A549 (cell line): ENCODE data around the gene SYT1. TPM values are rescaled to one million over a fixed set of nuclear protein-coding genes. Genes with fewer than 3 reads are reported as not detected.
A peak's percentile ranks its signal among the peaks of the same experiment; 100 is the strongest.

Experiments
- ATAC-seq, 2 experiments: fragments of 200-7000 bp in 1 of 2; fragments of >200 bp in 1 of 2; cut with Nextera tagmentation in 1 of 2; cut with Tn5 transposase in 1 of 2; 3 replicates each; pipeline versions ENCODE4 v1.8.0 to v1.9.1; 2018 to 2020; ENCODE audit warnings: mild to moderate bottlenecking in 1 of 2, moderate library complexity in 1 of 2
- CTCF ChIA-PET: fragments of 300-600 bp; sonication (Branson Sonifier 250); formaldehyde crosslinking; extraction: SDS; loops from one replicate; lab custom pipeline; 2021; ENCODE audit warnings: antibody characterized with exemption, inconsistent platforms; lab: Yijun Ruan, JAX
- POLR2A ChIA-PET: fragments of 350-600 bp; formaldehyde crosslinking; extraction: SDS; loops from one replicate; lab custom pipeline; 2021; ENCODE audit warnings: antibody characterized with exemption, inconsistent platforms; lab: Yijun Ruan, JAX
- DNase-seq, 2 experiments: peaks; one replicate each; pipeline versions ENCODE4 v3.0.0 to v3.0.0-alpha.2; 2011 to 2016; ENCODE audit warnings: low read depth in 1 of 2, low spot score in 1 of 2
- FAIRE-seq: peaks from 2 replicates; lab custom pipeline; 2011; peaks lifted over from hg19 to GRCh38; lab: Jason Lieb, UNC
- H3K27ac ChIP-seq, 2 experiments: fragments of >200 bp; sonication (Bioruptor Twin); formaldehyde crosslinking; 3 replicates each; pipeline ENCODE4 v1.5.1; 2016 to 2017
- H3K4me1 ChIP-seq: fragments of >200 bp; sonication (Bioruptor Twin); formaldehyde crosslinking; 3 replicates; pipeline ENCODE4 v1.6.1; 2016
- H3K4me2 ChIP-seq: fragments of >200 bp; sonication (Bioruptor Twin); formaldehyde crosslinking; 3 replicates; pipeline ENCODE4 v1.6.1; 2016
- H3K4me3 ChIP-seq: fragments of >200 bp; sonication (Bioruptor Twin); formaldehyde crosslinking; 3 replicates; pipeline ENCODE4 v1.5.1; 2016
- H3K9me3 ChIP-seq: fragments of >200 bp; sonication (Bioruptor Twin); formaldehyde crosslinking; 3 replicates; pipeline ENCODE4 v1.6.1; 2016
- CEBPB ChIP-seq, 2 experiments: fragments of >200 bp in 1 of 2; sonication (Bioruptor Twin) in 1 of 2; formaldehyde crosslinking in 1 of 2; IDR thresholded peaks; 2 replicates each; pipeline ENCODE4 v1.6.1; 2012 to 2016
- EHF ChIP-seq: fragments of 250-450 bp; sonication (Bioruptor Pico); IDR thresholded peaks from 2 replicates; pipeline ENCODE4 v1.5.0; 2020; ENCODE audit warnings: mild to moderate bottlenecking
- FOSB ChIP-seq: fragments of 250-450 bp; sonication (Bioruptor Pico); IDR thresholded peaks from 2 replicates; pipeline ENCODE4 v1.5.0; 2020; ENCODE audit warnings: mild to moderate bottlenecking, moderate library complexity
- FOSL2 ChIP-seq, 2 experiments: fragments of 450-650 bp in 1 of 2; fragments of >200 bp in 1 of 2; sonication (Bioruptor Twin) in 1 of 2; formaldehyde crosslinking; IDR thresholded peaks; 2 replicates each; pipeline versions ENCODE4 v1.5.0 to v1.6.1; 2016 to 2020; ENCODE audit warnings: mild to moderate bottlenecking in 1 of 2, moderate library complexity in 1 of 2
- GATA3 ChIP-seq: IDR thresholded peaks from 2 replicates; pipeline ENCODE4 v1.6.1; 2012; ENCODE audit warnings: borderline replicate concordance
- JUN ChIP-seq, 2 experiments: fragments of >200 bp; sonication (Bioruptor Twin); formaldehyde crosslinking; IDR thresholded peaks; 2 replicates in 1 of 2; 3 replicates in 1 of 2; pipeline ENCODE4 v1.6.1; 2016 to 2017
- MAFK ChIP-seq: fragments of 450-650 bp; IDR thresholded peaks from 2 replicates; pipeline ENCODE4 v1.6.1; 2014; ENCODE audit not compliant: partially characterized antibody
- NPAS2 ChIP-seq: fragments of 250-450 bp; sonication (Bioruptor Pico); IDR thresholded peaks from 2 replicates; pipeline ENCODE4 v1.8.0; 2022; ENCODE audit warnings: mild to moderate bottlenecking, moderate library complexity, borderline replicate concordance
- POLR2AphosphoS2 ChIP-seq: conservative IDR thresholded peaks from 2 replicates; pipeline ENCODE4 v1.6.1; 2012; ENCODE audit warnings: low read length, improper control_type of control experiment, inconsistent platforms
- RAD21 ChIP-seq, 2 experiments: fragments of >200 bp in 1 of 2; sonication (Bioruptor Twin) in 1 of 2; formaldehyde crosslinking in 1 of 2; IDR thresholded peaks in 1 of 2; conservative IDR thresholded peaks in 1 of 2; 2 replicates in 1 of 2; 3 replicates in 1 of 2; pipeline ENCODE4 v1.6.1; 2012 to 2018; ENCODE audit warnings: inconsistent platforms in 1 of 2
- RCOR1 ChIP-seq: fragments of 150-350 bp; IDR thresholded peaks from 2 replicates; pipeline ENCODE4 v1.6.1; 2014; ENCODE audit warnings: antibody characterized with exemption, low read length, low read depth
- RFX5 ChIP-seq: fragments of 450-650 bp; IDR thresholded peaks from 2 replicates; pipeline ENCODE4 v1.7.1; 2014; ENCODE audit warnings: antibody characterized with exemption, mild to moderate bottlenecking, moderate library complexity
- SMC3 ChIP-seq: fragments of >200 bp; sonication (Bioruptor Twin); formaldehyde crosslinking; IDR thresholded peaks from 3 replicates; pipeline ENCODE4 v1.6.1; 2018; ENCODE audit warnings: inconsistent platforms
- SREBF2 ChIP-seq: fragments of 450-650 bp; IDR thresholded peaks from 2 replicates; pipeline ENCODE4 v1.6.1; 2014; ENCODE audit warnings: mild to moderate bottlenecking, moderate library complexity
- ZSCAN20 ChIP-seq: fragments of 250-450 bp; sonication (Bioruptor Pico); IDR thresholded peaks from 2 replicates; pipeline ENCODE4 v1.8.0; 2022; ENCODE audit warnings: mild to moderate bottlenecking, moderate library complexity
- WGBS: methylation state at CpG from one replicate; pipeline ENCODE4 v1.1.6; 2017; ENCODE audit errors: missing lambda C conversion rate; 5-methylcytosine and 5-hydroxymethylcytosine counted together
- polyA plus RNA-seq, 4 experiments: library from polyadenylated mRNA; depleted of rRNA in 3 of 4; stranded (reverse); fragments of >200 nt; fragmentation: RNase III in 1 of 4; extraction: RNeasy Plus Mini Kit Qiagen cat#74134 plus additional on column Dnase treatment in 1 of 4; gene quantifications; 2 replicates in 3 of 4; 3 replicates in 1 of 4; pipeline ENCODE4 v1.2.3, GENCODE V29; 2011 to 2017
- TF ChIP-seq, protein P1 (sequence below): fragments of >200 bp; sonication (Bioruptor Twin); formaldehyde crosslinking; IDR thresholded peaks from 2 replicates; pipeline ENCODE4 v1.6.1; 2016
- TF ChIP-seq, protein P2 (sequence below): fragments of >200 bp; sonication (Bioruptor Twin); formaldehyde crosslinking; IDR thresholded peaks from 3 replicates; pipeline ENCODE4 v1.5.1; 2016
- TF ChIP-seq, protein P3 (sequence below): fragments of 200-600 bp; sonication (generic); IDR thresholded peaks from 2 replicates; pipeline ENCODE4 v1.6.1; 2016; ENCODE audit warnings: antibody characterized with exemption, mild to moderate bottlenecking, moderate library complexity
- TF ChIP-seq, protein P4 (sequence below): fragments of >200 bp; sonication (Bioruptor Twin); formaldehyde crosslinking; IDR thresholded peaks from 3 replicates; pipeline ENCODE4 v1.6.1; 2016

SYT1 gene
- polyA plus RNA-seq, 2 of the 4 experiments (the other 2 are of a cell fraction): 11.7 to 39.6 TPM

DNA sequence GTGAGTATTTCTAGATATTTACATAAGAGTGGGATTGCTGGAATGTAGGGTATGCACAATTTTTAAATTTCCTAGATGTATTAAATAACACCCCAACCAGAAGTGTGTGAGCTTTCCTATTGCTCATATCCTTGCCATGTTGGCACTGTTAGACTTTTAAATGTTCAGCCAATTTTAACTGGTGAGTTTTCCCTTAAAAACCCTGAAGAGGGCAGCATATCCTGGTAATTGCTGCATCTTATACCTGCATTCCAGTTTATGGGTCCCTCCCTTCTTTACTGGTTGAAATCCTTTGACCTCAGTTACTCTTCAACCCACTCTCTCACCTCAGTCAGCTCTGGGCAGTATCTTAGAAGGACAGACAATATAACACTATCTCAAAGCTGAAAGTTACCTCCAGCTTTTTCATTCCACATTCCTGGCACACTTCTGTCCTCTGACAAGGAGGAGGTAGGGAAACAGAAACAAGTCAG lies 555.6 kb downstream of the SYT1 start:
- DNase-seq: peak; percentile 38 to 82
- ChIA-PET CTCF (interaction anchor here (0.6 to 4.2 kb wide), 51 partner anchors 9 to 856 kb away, joined by 3 to 25 read pairs (median 4); partner anchors contain the start of gene PAWR), POLR2A (interaction anchor here (1.6 to 1.8 kb wide), 2 partner anchors 127 to 271 kb away, joined by 8 read pairs; partner anchors contain the start of gene PAWR)
- ATAC-seq: peak; percentile 63 to 69; a peak in 5 of 6 replicates
- peak overlapping the region; percentile 35 to 77 for H3K27ac ChIP-seq
- TF ChIP-seq RCOR1 (no peak), NPAS2 (no peak), FOSB (CRISPR knock-in tag) (no peak), FOSL2 (IDR thresholded peaks at IDR 0.05) (no peak), FOSL2 (CRISPR knock-in tag; IDR thresholded peaks at IDR 0.05) (peak; percentile 34), CEBPB (IDR thresholded peaks at IDR 0.05) (peak in 1 of 2 experiments; percentile 26; a peak in 1 of 4 replicates), SMC3 (peak; percentile 79), RFX5 (no peak), SREBF2 (no peak), GATA3 (peak; percentile 56; the same call in 1 of the 2 replicates), RAD21 (conservative IDR thresholded peaks at IDR 0.05 in 1 of 2, IDR thresholded peaks at IDR 0.05 in 1 of 2) (peak; percentile 89 to 95), POLR2AphosphoS2 (no peak), ZSCAN20 (CRISPR knock-in tag) (no peak), JUN (IDR thresholded peaks at IDR 0.05) (no peak), MAFK (no peak)
- TF ChIP-seq, protein P1, sequence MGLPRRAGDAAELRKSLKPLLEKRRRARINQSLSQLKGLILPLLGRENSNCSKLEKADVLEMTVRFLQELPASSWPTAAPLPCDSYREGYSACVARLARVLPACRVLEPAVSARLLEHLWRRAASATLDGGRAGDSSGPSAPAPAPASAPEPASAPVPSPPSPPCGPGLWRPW: no peak
- TF ChIP-seq, protein P2, sequence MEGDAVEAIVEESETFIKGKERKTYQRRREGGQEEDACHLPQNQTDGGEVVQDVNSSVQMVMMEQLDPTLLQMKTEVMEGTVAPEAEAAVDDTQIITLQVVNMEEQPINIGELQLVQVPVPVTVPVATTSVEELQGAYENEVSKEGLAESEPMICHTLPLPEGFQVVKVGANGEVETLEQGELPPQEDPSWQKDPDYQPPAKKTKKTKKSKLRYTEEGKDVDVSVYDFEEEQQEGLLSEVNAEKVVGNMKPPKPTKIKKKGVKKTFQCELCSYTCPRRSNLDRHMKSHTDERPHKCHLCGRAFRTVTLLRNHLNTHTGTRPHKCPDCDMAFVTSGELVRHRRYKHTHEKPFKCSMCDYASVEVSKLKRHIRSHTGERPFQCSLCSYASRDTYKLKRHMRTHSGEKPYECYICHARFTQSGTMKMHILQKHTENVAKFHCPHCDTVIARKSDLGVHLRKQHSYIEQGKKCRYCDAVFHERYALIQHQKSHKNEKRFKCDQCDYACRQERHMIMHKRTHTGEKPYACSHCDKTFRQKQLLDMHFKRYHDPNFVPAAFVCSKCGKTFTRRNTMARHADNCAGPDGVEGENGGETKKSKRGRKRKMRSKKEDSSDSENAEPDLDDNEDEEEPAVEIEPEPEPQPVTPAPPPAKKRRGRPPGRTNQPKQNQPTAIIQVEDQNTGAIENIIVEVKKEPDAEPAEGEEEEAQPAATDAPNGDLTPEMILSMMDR: peak; percentile 81
- TF ChIP-seq, protein P3, sequence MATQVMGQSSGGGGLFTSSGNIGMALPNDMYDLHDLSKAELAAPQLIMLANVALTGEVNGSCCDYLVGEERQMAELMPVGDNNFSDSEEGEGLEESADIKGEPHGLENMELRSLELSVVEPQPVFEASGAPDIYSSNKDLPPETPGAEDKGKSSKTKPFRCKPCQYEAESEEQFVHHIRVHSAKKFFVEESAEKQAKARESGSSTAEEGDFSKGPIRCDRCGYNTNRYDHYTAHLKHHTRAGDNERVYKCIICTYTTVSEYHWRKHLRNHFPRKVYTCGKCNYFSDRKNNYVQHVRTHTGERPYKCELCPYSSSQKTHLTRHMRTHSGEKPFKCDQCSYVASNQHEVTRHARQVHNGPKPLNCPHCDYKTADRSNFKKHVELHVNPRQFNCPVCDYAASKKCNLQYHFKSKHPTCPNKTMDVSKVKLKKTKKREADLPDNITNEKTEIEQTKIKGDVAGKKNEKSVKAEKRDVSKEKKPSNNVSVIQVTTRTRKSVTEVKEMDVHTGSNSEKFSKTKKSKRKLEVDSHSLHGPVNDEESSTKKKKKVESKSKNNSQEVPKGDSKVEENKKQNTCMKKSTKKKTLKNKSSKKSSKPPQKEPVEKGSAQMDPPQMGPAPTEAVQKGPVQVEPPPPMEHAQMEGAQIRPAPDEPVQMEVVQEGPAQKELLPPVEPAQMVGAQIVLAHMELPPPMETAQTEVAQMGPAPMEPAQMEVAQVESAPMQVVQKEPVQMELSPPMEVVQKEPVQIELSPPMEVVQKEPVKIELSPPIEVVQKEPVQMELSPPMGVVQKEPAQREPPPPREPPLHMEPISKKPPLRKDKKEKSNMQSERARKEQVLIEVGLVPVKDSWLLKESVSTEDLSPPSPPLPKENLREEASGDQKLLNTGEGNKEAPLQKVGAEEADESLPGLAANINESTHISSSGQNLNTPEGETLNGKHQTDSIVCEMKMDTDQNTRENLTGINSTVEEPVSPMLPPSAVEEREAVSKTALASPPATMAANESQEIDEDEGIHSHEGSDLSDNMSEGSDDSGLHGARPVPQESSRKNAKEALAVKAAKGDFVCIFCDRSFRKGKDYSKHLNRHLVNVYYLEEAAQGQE: no peak
- FAIRE-seq: peak; percentile 94
- H3K4me2 ChIP-seq: peak overlapping the region; percentile 75
- no peaks in the 10 kb centered on the region for H3K9me3 ChIP-seq
- H3K4me3 ChIP-seq: no peak overlapping the region
- peaks cover 62% of the 10 kb centered on the region for H3K4me1 ChIP-seq

DNA sequence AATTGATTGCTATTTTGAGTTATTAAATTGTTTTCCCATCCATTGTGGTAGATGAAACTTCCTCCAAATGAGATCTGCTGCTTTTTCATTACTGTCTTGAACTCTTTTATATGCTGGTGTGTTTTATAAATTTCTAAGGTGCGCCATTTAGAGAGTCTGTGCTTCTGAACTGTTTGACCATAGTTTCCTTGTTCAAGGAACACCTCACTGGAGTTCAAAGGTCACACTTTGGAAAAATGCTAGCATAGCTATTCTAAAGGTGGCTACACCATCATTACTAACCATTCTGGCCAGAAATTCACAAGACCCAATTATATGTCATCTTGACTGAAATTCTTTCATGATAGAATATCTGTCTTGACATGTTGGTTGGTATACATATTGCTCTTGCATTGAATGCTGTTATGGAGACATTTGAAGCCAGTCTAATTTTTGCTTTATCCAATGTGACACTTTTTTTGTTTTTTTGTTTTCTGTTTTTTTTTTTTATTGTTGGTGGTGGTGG lies 556.7 kb downstream of the SYT1 start:
- FAIRE-seq (peak; percentile 39), DNase-seq (no peak), ATAC-seq (no peak)
- peak overlapping the region; percentile 35 to 59; a peak in 4 of 6 replicates for H3K27ac ChIP-seq
- TF ChIP-seq EHF (CRISPR knock-in tag): 0 out of 2 replicates have a peak, but pooled peaks have one; percentile 48
- TF ChIP-seq, protein P4, sequence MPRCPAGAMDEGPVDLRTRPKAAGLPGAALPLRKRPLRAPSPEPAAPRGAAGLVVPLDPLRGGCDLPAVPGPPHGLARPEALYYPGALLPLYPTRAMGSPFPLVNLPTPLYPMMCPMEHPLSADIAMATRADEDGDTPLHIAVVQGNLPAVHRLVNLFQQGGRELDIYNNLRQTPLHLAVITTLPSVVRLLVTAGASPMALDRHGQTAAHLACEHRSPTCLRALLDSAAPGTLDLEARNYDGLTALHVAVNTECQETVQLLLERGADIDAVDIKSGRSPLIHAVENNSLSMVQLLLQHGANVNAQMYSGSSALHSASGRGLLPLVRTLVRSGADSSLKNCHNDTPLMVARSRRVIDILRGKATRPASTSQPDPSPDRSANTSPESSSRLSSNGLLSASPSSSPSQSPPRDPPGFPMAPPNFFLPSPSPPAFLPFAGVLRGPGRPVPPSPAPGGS: no peak
- H3K4me1 ChIP-seq: peaks cover 64% of the 10 kb centered on the region
- WGBS: 88% methylated on average over 1 of the region's 1 CpG
- H3K9me3 ChIP-seq: no peaks in the 10 kb centered on the region
- ChIA-PET POLR2A (interaction anchor here (1.8 kb wide), 1 partner anchor 126 kb away, joined by 8 read pairs; no protein-coding TSS in a partner anchor), CTCF (interaction anchor here (1.1 to 3.8 kb wide), 8 partner anchors 127 to 848 kb away, joined by 3 to 25 read pairs (median 8); no protein-coding TSS in a partner anchor)
- peak overlapping the region; percentile 75; the same call in 1 of the 3 replicates for H3K4me2 ChIP-seq
- no peak overlapping the region for H3K4me3 ChIP-seq
